ENCODE measurements around the gene SLC49A3. TPM values are rescaled to one million over a fixed set of nuclear protein-coding genes. Genes with fewer than 3 reads are reported as not detected.

Gene SLC49A3
- total RNA-seq, 1 donor from 2014 or later: 2.3 TPM

- Mint-ChIP-seq H3K9me3 (no peaks in the 10 kb centered on the region), H3K4me1 (peaks cover 10% of the 10 kb centered on the region), H3K4me3 (no peak overlapping the region), H3K36me3 (ENCODE audit: low read depth) (peaks cover 37% of the 10 kb centered on the region), H3K27ac (peak overlapping the region; percentile 46), H3K27me3 (no peaks in the 10 kb centered on the region)
- POLR2A ChIA-PET: interaction anchor here (1.2 kb wide), 1 partner anchor 46 kb away, joined by 3 read pairs; the partner anchor contains the start of gene MYL5
- CTCF ChIA-PET: no interaction called here
- DNase-seq (no peak), ATAC-seq (ENCODE audit: low read depth) (no peak)
- intact Hi-C loops (cut with micrococcal nuclease): no loop called here
- no peak for TF ChIP-seq CTCF (IDR thresholded peaks at IDR 0.05)
Observed at GRCh38 chr4:720111-720860, 31.3 kb upstream of the SLC49A3 start.

GRCh38 chr4:718460-718859 lies 29.5 kb upstream of the SLC49A3 start:
- ChIA-PET CTCF (no interaction called here), POLR2A (no interaction called here)
- Mint-ChIP-seq H3K9me3 (no peaks in the 10 kb centered on the region), H3K27ac (no peak overlapping the region), H3K4me3 (no peak overlapping the region), H3K4me1 (peaks cover 14% of the 10 kb centered on the region), H3K27me3 (no peaks in the 10 kb centered on the region), H3K36me3 (ENCODE audit: low read depth) (peaks cover 35% of the 10 kb centered on the region)
- no peak for ATAC-seq (ENCODE audit: low read depth)
- intact Hi-C loops (cut with micrococcal nuclease): no loop called here
- no peak for DNase-seq
- TF ChIP-seq CTCF (IDR thresholded peaks at IDR 0.05): no peak

GRCh38 chr4:717601-718320 lies 28.8 kb upstream of the SLC49A3 start:
- Mint-ChIP-seq H3K4me1 (peaks cover 14% of the 10 kb centered on the region), H3K27ac (no peak overlapping the region)
- POLR2A ChIA-PET: no interaction called here

GRCh38 chr4:714087-714486 lies 25.1 kb upstream of the SLC49A3 start:
- ChIA-PET CTCF (no interaction called here), POLR2A (no interaction called here)
- Mint-ChIP-seq H3K4me1 (peaks cover 26% of the 10 kb centered on the region), H3K9me3 (no peaks in the 10 kb centered on the region), H3K4me3 (no peak overlapping the region), H3K27ac (no peak overlapping the region), H3K36me3 (ENCODE audit: low read depth) (peaks cover 7% of the 10 kb centered on the region), H3K27me3 (no peaks in the 10 kb centered on the region)
- ATAC-seq (ENCODE audit: low read depth): no peak
- intact Hi-C loops (cut with micrococcal nuclease): no loop called here
- TF ChIP-seq CTCF (IDR thresholded peaks at IDR 0.05): no peak
- DNase-seq: no peak

More at GRCh38 chr4:717601-718320, 28.8 kb upstream of the SLC49A3 start:
- Mint-ChIP-seq H3K4me3 (no peak overlapping the region), H3K9me3 (no peaks in the 10 kb centered on the region), H3K36me3 (ENCODE audit: low read depth) (peaks cover 29% of the 10 kb centered on the region), H3K27me3 (no peaks in the 10 kb centered on the region)
- TF ChIP-seq CTCF (IDR thresholded peaks at IDR 0.05): no peak
- ATAC-seq (ENCODE audit: low read depth) (no peak), DNase-seq (no peak)
- intact Hi-C loops (cut with micrococcal nuclease): no loop called here
- CTCF ChIA-PET: no interaction called here

- H3K36me3 Mint-ChIP-seq (ENCODE audit: low read depth): peaks cover 13% of the 10 kb centered on the region
- no peak overlapping the region for H3K4me3 Mint-ChIP-seq
- H3K27ac Mint-ChIP-seq: no peak overlapping the region
- no peaks in the 10 kb centered on the region for H3K27me3 Mint-ChIP-seq
- ChIA-PET POLR2A (no interaction called here), CTCF (no interaction called here)
- ATAC-seq (ENCODE audit: low read depth) (no peak), DNase-seq (no peak)
- no peaks in the 10 kb centered on the region for H3K9me3 Mint-ChIP-seq
- intact Hi-C loops (cut with micrococcal nuclease): no loop called here
- no peak for TF ChIP-seq CTCF (IDR thresholded peaks at IDR 0.05)
- peaks cover 33% of the 10 kb centered on the region for H3K4me1 Mint-ChIP-seq
Observed at GRCh38 chr4:712916-713632, 24.1 kb upstream of the SLC49A3 start.
